Measurements from ENCODE around the gene GPSM1. TPM values are rescaled to one million over a fixed set of nuclear protein-coding genes. Genes with fewer than 3 reads are reported as not detected.
A peak's percentile ranks its signal among the peaks of the same experiment; 100 is the strongest.

The GPSM1 gene
- total and polyA plus RNA-seq, 10 donors, result 4.5 to 27.9 (median 12.5) TPM

GRCh38 chr9:136377341-136378169, 50.2 kb downstream of the GPSM1 start:
- no peak for TF ChIP-seq POLR2A (IDR thresholded peaks at IDR 0.05)
- TF ChIP-seq, protein P1, sequence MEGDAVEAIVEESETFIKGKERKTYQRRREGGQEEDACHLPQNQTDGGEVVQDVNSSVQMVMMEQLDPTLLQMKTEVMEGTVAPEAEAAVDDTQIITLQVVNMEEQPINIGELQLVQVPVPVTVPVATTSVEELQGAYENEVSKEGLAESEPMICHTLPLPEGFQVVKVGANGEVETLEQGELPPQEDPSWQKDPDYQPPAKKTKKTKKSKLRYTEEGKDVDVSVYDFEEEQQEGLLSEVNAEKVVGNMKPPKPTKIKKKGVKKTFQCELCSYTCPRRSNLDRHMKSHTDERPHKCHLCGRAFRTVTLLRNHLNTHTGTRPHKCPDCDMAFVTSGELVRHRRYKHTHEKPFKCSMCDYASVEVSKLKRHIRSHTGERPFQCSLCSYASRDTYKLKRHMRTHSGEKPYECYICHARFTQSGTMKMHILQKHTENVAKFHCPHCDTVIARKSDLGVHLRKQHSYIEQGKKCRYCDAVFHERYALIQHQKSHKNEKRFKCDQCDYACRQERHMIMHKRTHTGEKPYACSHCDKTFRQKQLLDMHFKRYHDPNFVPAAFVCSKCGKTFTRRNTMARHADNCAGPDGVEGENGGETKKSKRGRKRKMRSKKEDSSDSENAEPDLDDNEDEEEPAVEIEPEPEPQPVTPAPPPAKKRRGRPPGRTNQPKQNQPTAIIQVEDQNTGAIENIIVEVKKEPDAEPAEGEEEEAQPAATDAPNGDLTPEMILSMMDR (IDR thresholded peaks at IDR 0.05 in 8 of 11, conservative IDR thresholded peaks at IDR 0.05 in 3 of 11), result no peak
- peak in 2 of 3 donors; percentile 25 to 56 for TF ChIP-seq POLR2AphosphoS5 (IDR thresholded peaks at IDR 0.05)
- Histone ChIP-seq H3K4me1 (peaks cover 0 to 45% (median 25%) of the 10 kb centered on the region in 6 donors), H3K9me3 (no peaks in the 10 kb centered on the region), H3K27ac (no peak overlapping the region), H3K27me3 (replicated peaks in 1 of 7) (peaks cover 0 to 13% (median 0%) of the 10 kb centered on the region in 7 donors), H3K4me3 (no peak overlapping the region), H3K36me3 (peaks cover 0 to 56% (median 44%) of the 10 kb centered on the region in 6 donors)
- intact Hi-C loops (cut with DNase I; ENCODE audit: low total_unique reads), result no loop called here
- no peak for DNase-seq
- 61 to 90% (median 76%) methylated on average over 9 to 32 of the region's 32 CpGs for WGBS, 5 donors

DNA sequence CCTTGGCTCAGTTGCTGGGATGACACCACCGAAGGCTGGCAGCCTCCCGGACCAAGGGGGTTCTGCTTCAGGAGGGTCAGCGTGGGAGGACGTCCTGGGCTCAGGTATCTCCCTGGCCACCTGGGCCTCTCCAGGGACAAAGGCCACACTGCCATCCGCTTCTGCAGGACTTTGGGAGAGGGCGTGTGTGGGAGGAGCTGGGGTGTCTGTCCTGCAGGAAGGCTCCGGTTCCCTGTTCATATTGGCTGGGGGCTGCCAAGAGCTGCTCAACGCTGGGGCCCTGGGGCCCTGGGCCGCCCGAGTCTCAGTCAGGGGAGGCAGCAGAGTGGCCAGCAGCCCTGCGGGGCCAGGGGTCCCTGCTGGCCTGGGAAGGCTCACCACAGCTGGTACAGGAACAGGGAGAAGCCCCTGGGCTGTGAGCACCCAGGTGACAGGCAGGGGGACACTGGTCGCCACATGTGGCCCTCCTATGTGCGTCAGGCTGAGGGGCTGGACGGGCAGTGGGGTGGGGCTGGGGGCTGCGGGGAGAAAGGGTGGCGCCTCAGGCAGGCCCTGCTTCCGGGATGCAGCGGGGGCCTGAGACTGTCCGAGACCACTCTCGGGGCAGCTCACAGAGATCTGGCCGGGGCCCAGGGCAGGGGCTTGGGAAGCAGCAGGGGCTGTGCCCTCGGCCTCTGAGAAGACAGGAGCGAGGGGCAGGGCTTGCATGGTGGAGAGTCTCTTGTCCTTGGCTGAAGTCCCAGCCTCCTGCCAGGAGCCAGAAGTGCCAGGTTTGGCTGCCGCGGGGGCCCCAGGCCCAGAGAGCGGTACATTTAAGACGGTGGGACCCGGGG, 51.0 kb downstream of the GPSM1 start:
- intact Hi-C loops (cut with DNase I; ENCODE audit: low total_unique reads), result no loop called here
- peaks cover 0 to 5% (median 0%) of the 10 kb centered on the region in 7 donors for H3K27me3 ChIP-seq (replicated peaks in 1 of 7)
- 88 to 93% (median 91%) methylated on average over 11 to 28 of the region's 28 CpGs for WGBS, 5 donors
- no peak for DNase-seq
- no peaks in the 10 kb centered on the region for H3K9me3 ChIP-seq
- H3K4me1 ChIP-seq, result peaks cover 0 to 37% (median 17%) of the 10 kb centered on the region in 6 donors
- H3K27ac ChIP-seq, result no peak overlapping the region
- TF ChIP-seq, protein P1 (IDR thresholded peaks at IDR 0.05 in 8 of 11, conservative IDR thresholded peaks at IDR 0.05 in 3 of 11), result no peak
- no peak for TF ChIP-seq POLR2A (IDR thresholded peaks at IDR 0.05)
- TF ChIP-seq POLR2AphosphoS5 (IDR thresholded peaks at IDR 0.05), result peak in 1 of 3 donors; percentile 0
- peaks cover 0 to 64% (median 53%) of the 10 kb centered on the region in 6 donors for H3K36me3 ChIP-seq
- no peak overlapping the region for H3K4me3 ChIP-seq

DNA sequence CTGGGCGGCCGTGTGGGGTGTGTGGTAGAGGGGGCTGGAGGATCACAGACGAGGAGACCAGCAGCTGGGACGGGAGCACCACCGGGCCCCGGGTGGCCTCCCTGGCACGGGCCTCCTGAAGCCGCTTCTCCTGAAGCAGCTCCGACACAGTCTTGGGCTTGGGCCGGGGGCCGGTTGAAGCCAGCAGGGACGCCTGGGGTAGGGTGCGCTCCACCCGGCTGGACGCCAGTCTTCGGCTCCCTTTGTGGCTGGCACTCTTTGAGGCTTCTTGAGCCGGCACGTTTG, 51.6 kb downstream of the GPSM1 start:
- H3K27ac ChIP-seq, result no peak overlapping the region
- no peaks in the 10 kb centered on the region for H3K27me3 ChIP-seq (replicated peaks in 1 of 7)
- TF ChIP-seq POLR2A (IDR thresholded peaks at IDR 0.05), result no peak
- TF ChIP-seq, protein P1 (IDR thresholded peaks at IDR 0.05 in 8 of 11, conservative IDR thresholded peaks at IDR 0.05 in 3 of 11), result no peak
- no peak for TF ChIP-seq POLR2AphosphoS5 (IDR thresholded peaks at IDR 0.05)
- peaks cover 0 to 70% (median 58%) of the 10 kb centered on the region in 6 donors for H3K36me3 ChIP-seq
- intact Hi-C loops (cut with DNase I; ENCODE audit: low total_unique reads), result no loop called here
- 90 to 96% (median 95%) methylated on average over 15 to 18 of the region's 18 CpGs for WGBS, 5 donors
- DNase-seq, result no peak
- H3K4me3 ChIP-seq, result no peak overlapping the region
- peaks cover 0 to 32% (median 11%) of the 10 kb centered on the region in 6 donors for H3K4me1 ChIP-seq
- H3K9me3 ChIP-seq, result no peaks in the 10 kb centered on the region

DNA sequence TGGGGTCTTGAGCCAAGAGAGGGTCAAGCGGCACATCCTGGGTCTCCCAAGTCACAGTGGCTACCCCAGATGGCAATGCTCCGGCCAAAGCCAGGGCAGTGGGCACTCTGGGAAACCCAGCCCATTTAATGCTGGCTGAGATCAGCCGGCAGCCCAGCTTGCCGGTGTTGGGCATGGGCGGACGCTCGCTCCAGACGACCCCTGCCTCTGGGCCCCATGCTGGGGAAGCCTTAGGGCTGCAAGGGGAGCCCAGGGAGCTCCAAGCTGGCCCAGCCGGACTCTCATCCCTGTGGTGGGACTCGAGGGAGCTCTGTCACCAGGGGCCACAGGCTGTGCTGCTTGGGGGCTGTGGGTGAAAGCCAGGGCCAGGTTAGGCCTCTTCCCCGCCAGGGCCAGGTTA, 52.1 kb downstream of the GPSM1 start:
- Histone ChIP-seq H3K27ac (no peak overlapping the region), H3K9me3 (no peaks in the 10 kb centered on the region), H3K4me3 (no peak overlapping the region), H3K27me3 (replicated peaks in 1 of 7) (no peaks in the 10 kb centered on the region), H3K36me3 (peaks cover 0 to 75% (median 63%) of the 10 kb centered on the region in 6 donors), H3K4me1 (peaks cover 0 to 27% (median 9%) of the 10 kb centered on the region in 6 donors)
- no peak for TF ChIP-seq POLR2AphosphoS5 (IDR thresholded peaks at IDR 0.05)
- TF ChIP-seq, protein P1 (IDR thresholded peaks at IDR 0.05 in 8 of 11, conservative IDR thresholded peaks at IDR 0.05 in 3 of 11), result no peak
- TF ChIP-seq POLR2A (IDR thresholded peaks at IDR 0.05), result no peak
- 94 to 99% (median 97%) methylated on average over 7 to 11 of the region's 11 CpGs for WGBS, 5 donors
- intact Hi-C loops (cut with DNase I; ENCODE audit: low total_unique reads), result no loop called here
- no peak for DNase-seq
